Hematopoietic multipotent progenitor cell treated with erythropoietin and hydrocortisone succinate and interleukin-3 and kit ligand, for 4 days (in vitro differentiated cells): ENCODE results near the gene NADK.
A peak's percentile ranks its signal among the peaks of the same experiment; 100 is the strongest.
"Not testable (repeated sequence)": the region's sequence is repeated elsewhere in the genome, so short reads cannot be mapped to it uniquely, and the experiment has no call there.

Experiments
- DNase-seq: peaks from one replicate; pipeline ENCODE4 v3.0.0-alpha.2; 2015

The NADK gene

DNA sequence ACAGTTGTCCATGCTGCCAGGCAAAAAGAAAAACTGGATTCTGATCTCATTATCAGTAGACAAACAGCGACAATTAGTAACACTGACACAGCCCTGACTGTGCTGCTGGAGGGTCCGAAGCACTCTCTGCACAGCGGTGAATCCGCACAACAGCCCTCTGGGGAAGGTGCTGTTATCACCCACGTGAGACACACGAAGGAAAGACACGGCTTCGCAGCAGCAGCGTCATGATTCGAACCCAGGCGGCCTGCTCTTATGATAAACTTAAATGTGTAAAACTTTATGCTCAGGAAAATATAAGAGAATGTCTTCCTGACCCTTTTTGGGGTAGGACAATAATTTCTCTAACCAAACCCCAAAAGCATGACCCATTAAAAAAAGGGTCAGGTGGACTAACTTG lies 35.7 kb downstream of the NADK start:
- DNase-seq = not testable (repeated sequence)

DNA sequence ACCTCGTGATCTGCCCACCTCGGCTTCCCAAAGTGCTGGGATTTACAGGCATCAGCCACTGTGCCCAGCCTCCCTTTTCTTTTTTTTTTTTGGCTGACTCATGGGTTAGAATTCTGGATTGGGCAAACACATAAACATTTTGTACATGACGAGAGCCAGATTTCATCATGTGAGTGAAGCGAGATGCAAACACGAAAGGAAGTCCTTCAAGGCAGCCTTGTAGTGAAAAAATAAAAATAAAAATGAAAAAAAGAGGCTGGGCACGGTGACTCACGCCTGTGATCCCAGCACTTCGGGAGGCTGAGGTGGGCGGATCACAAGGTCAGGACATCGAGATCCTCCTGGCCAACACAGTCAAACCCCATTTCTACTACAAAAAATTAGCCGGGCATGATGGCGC lies 37.3 kb downstream of the NADK start:
- not testable (repeated sequence) for DNase-seq

DNA sequence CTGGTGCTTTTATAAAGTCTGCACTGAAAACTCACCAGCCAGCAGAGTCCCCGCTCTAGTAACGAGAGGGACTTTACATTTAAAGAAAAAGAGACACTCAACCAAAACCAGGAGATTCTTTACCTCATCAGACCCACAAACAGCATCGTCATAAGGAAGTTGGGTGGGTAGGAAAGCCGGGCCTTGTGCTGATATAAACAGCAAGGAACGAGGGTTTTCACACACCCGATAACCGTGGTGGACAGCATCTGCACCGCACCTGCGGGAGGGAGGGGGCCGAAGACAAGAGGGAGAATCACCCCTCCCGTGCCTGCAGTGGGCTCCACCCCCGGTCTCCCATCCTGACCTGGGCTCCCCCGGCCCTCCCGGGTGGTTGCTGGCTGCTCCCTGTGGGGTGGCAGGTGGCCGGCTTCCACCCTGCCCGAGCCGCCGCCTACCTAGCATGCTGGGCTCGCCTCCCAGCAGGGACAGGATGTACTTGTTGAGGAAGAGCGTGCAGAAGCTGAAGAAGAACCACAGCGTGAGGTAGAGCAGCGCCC lies 39.4 kb downstream of the NADK start:
- not testable (repeated sequence) for DNase-seq

DNA sequence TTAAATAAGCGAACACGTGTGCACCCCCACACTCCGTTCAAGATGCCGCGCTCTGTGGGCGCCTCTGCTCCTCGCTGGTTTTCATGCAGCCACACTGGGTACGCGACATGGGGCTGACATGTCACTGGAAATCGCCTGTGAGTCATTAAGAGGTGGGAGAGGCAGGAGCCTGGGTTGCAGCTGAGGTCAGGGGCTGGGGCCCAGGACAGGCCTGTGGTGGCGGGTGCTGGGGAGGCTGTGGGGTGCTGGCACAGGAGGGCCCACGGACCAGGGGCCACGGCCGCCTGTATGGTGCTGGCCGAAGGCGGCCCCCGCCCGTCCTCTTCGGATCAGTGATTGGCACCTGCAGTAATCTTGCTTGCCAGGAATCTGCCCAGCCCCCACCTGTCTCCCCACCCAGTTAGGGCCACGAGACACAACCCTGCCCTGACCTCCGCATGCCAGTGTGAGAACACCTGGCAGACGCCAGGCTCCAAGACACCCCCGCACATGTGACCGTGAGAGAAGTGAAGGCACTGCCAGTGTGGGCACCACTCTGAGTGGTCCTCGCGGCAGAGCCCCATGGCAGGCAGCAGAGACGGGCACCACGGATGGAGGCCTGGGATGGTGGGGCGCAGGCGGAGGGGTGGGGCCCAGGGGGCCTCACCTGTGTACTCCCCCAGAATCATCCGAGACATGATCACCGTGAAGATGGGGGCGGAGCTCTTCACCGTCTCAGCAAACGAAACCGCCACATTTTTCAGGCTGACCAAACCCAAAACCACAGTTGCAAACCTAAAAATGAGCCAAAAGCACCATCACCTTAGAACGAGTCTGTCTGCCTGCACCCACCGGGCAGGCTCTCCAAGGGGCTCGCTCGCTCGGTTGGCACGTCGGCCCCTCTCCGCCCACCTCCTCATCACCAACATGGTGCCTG lies 40.3 kb downstream of the NADK start:
- DNase-seq = not testable (repeated sequence)

- DNase-seq = no peak
Observed at GRCh38 chr1:1732381-1732780, 45.9 kb downstream of the NADK start.

DNA sequence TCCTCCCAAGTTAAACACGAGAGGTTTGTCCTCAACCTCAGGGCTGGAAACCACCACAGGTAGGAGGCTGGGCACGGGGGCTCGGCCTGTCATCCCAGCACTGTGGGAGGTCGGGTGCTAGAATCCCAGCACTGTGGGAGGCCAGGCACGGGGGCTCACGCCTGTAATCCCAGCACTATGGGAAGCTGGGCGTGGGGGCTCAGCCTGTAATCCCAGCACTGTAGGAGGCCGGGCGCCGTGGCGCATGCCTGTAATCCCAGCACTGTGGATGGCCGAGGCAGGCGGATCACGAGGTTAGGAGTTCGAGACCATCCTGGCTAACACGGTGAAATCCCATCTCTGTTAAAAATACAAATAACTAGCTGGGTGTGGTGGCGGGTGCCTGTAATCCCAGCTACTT lies 47.4 kb downstream of the NADK start:
- no peak for DNase-seq

GRCh38 chr1:1730230-1730629 lies 48.0 kb downstream of the NADK start:
- not testable (repeated sequence) for DNase-seq

- not testable (repeated sequence) for DNase-seq
Observed at GRCh38 chr1:1729116-1729816, 49.0 kb downstream of the NADK start.

- peak; percentile 58 for DNase-seq
Observed at GRCh38 chr1:1728308-1729005, 49.8 kb downstream of the NADK start.

DNA sequence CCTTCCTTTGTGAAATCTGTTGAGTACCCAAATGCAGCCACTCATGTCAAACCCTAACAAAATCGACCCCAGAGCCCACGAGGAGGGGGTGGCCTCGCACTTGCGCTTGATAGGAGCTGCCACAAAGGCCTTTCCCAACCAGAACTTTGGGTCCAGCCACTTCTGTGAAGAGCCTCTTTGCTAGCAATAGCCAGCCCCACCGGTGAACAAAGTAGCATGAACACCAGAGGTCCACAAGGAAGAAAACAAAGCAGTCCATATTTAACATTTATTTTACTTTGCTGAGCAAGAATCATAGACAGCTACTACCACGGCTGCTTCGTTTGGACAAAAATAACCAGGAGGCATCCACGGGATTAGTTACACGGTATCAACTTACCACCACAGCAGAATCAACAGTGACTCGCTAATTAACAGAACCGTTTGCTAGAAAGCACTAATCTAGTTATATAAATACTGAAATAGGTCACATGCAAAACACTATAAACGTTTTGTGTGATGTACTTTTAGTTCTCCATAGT lies 51.1 kb downstream of the NADK start:
- not testable (repeated sequence) for DNase-seq

GRCh38 chr1:1726088-1726487 lies 52.2 kb downstream of the NADK start:
- DNase-seq = not testable (repeated sequence)

GRCh38 chr1:1724035-1724864 lies 54.0 kb downstream of the NADK start, which contains the start of gene CDK11A:
TSS of gene CDK11A (minus strand) at chr1:1724357. CDS start at chr1:1722818, 1,539 bp downstream.
- DNase-seq = peak; percentile 99

- DNase-seq = no peak
Observed at GRCh38 chr1:1721201-1721600, 57.1 kb downstream of the NADK start.

DNA sequence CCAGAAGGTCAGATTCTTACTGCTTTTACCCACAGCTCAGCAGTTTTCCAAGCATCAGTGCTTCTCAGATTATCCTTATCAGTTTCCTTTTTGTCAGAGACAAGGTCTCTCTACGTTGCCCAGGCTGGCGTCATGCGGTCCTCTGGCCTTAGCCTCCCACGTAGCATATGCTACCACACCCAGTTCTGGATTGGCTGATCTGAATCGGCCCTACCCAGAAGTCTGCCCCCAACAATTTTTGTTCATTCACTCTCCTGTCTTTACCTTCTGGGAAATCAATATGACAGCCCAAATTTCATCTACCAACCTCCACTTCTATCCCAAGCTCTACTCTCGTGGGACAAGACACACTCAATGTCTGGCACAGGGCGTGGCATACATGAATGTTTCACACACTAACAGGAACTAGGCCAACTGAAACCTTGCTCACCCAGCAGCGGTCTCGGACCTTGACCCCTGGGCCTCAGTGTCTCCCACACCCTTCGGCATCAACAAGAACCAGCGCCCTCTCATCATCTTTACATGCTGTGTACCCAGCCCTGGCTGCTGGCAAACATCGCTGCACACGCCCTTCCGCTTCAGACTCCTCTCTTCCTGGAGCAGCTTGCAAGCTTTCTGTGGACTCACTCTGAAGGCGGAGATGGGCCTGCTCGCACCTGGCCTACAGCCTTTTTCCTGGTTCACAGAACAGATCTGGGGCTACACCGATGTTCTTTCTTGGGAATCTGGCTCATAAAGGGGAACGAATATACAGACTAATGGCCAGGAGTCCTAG lies 63.0 kb downstream of the NADK start:
- peak; percentile 73 for DNase-seq

DNA sequence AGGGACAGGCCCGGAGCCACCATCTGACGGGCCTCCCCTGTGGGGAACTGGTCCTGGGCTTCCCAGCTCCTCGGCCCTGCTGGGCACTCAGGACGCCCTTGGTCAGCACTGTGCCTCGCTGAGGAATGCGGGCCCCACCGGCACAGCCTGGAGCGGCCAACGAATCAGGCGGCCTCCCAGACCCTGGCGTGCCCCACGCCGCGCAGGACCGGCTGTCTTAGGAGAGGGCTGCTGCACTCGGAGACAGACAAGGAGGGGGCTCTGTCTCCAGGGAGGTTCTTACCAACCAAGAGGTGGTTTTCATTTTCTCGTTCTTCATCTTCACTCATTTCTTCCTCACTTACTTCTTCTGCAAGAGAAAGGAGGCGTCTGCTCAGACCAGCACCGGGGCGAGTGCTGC lies 70.4 kb downstream of the NADK start:
- DNase-seq = not testable (repeated sequence)

GRCh38 chr1:1707241-1707640 lies 71.0 kb downstream of the NADK start:
- not testable (repeated sequence) for DNase-seq

- not testable (repeated sequence) for DNase-seq
Observed at GRCh38 chr1:1705623-1706022, 72.6 kb downstream of the NADK start.

DNA sequence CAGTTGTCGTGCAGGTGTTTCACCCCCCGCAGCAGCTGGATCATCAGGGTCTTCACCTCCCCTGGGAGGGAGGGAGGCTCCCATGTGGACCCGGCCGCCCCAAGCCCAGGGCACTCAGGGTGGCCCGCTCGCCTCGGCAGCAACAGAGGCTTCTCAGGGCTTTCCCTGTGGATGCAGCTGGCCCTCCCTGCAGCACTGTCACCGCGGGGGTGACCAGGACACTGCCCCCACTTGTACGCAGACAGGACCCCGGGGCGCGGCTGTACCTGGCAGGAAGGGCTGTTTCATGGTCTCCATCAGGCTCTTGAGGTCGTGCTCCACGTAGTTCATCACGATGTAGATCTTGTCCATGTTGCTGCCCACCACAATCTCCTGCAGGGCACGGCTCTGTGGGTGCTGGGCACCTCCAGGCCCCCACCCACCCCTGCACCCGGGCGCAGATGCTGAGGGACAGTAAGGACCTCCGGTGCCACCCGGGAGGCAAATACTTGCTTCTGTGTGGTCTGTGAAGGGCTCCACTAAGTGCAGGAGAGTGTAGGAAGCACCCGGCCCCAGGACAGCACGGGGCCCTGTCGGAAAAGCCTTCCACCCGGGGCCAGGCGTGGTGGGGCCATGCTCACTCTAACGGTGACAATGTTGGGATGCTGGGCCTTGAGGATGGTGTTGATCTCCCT lies 73.8 kb downstream of the NADK start:
- not testable (repeated sequence) for DNase-seq

GRCh38 chr1:1703796-1704195 lies 74.5 kb downstream of the NADK start:
- no peak for DNase-seq

- DNase-seq = not testable (repeated sequence)
Observed at GRCh38 chr1:1702506-1702905, 75.8 kb downstream of the NADK start.
